CD4-positive, alpha-beta T cell treated with Interleukin-10 for 1 hour (primary cell): Measurements from ENCODE around the gene AMER3.
"Not testable (repeated sequence)": the region's sequence is repeated elsewhere in the genome, so short reads cannot be mapped to it uniquely, and the experiment has no call there.

Source experiments
- DNase-seq: peaks from one replicate; pipeline ENCODE4 v3.0.0-alpha.2; 2020

The AMER3 gene

GRCh38 chr2:130755256-130756052 lies at the start of gene AMER3:
Gene AMER3, plus strand, starts transcription at chr2:130755540. Its CDS starts 6,533 bp downstream, at chr2:130762073.
- DNase-seq = no peak

GRCh38 chr2:130714795-130715194 lies 40.5 kb upstream of the AMER3 start:
- not testable (repeated sequence) for DNase-seq

GRCh38 chr2:130720036-130720435 lies 35.3 kb upstream of the AMER3 start:
- no peak for DNase-seq

- no peak for DNase-seq
Observed at GRCh38 chr2:130720528-130720927, 34.8 kb upstream of the AMER3 start.

GRCh38 chr2:130724455-130724854 lies 30.9 kb upstream of the AMER3 start:
- no peak for DNase-seq

GRCh38 chr2:130726614-130727180 lies 28.6 kb upstream of the AMER3 start:
- no peak for DNase-seq

GRCh38 chr2:130727286-130727924 lies 27.9 kb upstream of the AMER3 start:
- peak; percentile 94 for DNase-seq

GRCh38 chr2:130728007-130728454 lies 27.3 kb upstream of the AMER3 start:
- peak; percentile 60 for DNase-seq

- DNase-seq = peak; percentile 13
Observed at GRCh38 chr2:130728549-130729316, 26.6 kb upstream of the AMER3 start, which contains the start of gene GPR148. Gene GPR148, plus strand, starts transcription at chr2:130729070. Its CDS starts 82 bp downstream, at chr2:130729152.

GRCh38 chr2:130729322-130730299 lies 25.7 kb upstream of the AMER3 start:
- DNase-seq = no peak

- not testable (repeated sequence) for DNase-seq
Observed at GRCh38 chr2:130732257-130732656, 23.1 kb upstream of the AMER3 start.

- no peak for DNase-seq
Observed at GRCh38 chr2:130735200-130735599, 20.1 kb upstream of the AMER3 start.

GRCh38 chr2:130736487-130736886 lies 18.9 kb upstream of the AMER3 start:
- no peak for DNase-seq

GRCh38 chr2:130737592-130737991 lies 17.7 kb upstream of the AMER3 start:
- DNase-seq = no peak

- no peak for DNase-seq
Observed at GRCh38 chr2:130740671-130741070, 14.7 kb upstream of the AMER3 start.

GRCh38 chr2:130743278-130743677 lies 12.1 kb upstream of the AMER3 start:
- no peak for DNase-seq

- no peak for DNase-seq
Observed at GRCh38 chr2:130744287-130745117, 10.8 kb upstream of the AMER3 start.

GRCh38 chr2:130749078-130749477 lies 6.3 kb upstream of the AMER3 start:
- DNase-seq = no peak

- DNase-seq = no peak
Observed at GRCh38 chr2:130749641-130750040, 5.7 kb upstream of the AMER3 start.

- no peak for DNase-seq
Observed at GRCh38 chr2:130754811-130755210, 529 bp upstream of the AMER3 start.
